ENCODE measurements around the gene KCNQ1. TPM values are rescaled to one million over a fixed set of nuclear protein-coding genes. Genes with fewer than 3 reads are reported as not detected.

Gene KCNQ1
- total and polyA plus RNA-seq, 9 of the 15 experiments (the other 6 are each of a cell fraction or from before 2014, with no cell fraction given): 0.44 TPM; not detected in 8

DNA sequence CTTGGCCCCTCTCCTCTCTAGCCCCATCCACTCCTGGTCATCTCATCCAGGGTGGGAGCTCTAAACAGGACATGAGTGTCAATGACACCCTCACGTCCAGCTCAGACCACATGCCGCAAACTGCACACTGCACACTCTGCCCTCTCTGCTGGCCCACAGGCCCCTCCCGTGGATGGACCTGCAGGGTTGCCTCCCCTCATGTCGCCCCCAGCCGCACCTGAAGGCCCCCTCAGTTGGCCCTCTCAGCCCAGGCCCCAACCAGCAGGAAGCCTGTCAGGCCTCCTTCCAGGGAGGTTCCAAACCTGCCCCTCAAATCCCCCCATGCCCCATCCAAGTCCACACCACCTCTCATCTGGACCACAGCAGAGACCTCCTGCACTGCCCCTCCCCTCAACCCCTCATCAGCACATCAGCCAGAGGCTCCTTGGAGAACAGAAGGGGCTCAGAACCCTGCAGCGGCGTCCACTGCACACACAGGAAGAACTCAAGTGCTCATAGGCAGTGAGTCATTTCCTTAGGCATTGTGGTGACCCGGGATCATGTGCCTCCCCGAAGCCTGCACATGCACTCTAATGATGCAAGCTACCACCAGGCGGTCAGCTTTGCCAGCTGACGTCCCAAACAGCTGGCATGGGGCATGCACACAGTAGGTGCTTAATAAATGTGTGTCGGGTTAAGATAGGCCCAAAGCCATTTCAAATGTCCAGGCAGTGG lies 453.7 kb downstream of the KCNQ1 start (continued):
- TF ChIP-seq MTA2 (IDR thresholded peaks at IDR 0.05; ENCODE audit: low read depth) (no peak), ZNF324 (CRISPR knock-in tag; IDR thresholded peaks at IDR 0.05) (no peak), ZFPM2 (CRISPR knock-in tag; IDR thresholded peaks at IDR 0.05) (no peak), HES1 (IDR thresholded peaks at IDR 0.05; ENCODE audit: low read depth) (no peak), ZNF583 (CRISPR knock-in tag; IDR thresholded peaks at IDR 0.05) (peak; percentile 74; the same call in 1 of the 2 replicates), RFX7 (CRISPR knock-in tag; IDR thresholded peaks at IDR 0.05) (no peak), ZNF445 (CRISPR knock-in tag; IDR thresholded peaks at IDR 0.05; ENCODE audit: low read depth) (no peak), CREB3 (tag; conservative IDR thresholded peaks at IDR 0.05; ENCODE audit: low read depth) (no peak), ZBTB1 (CRISPR knock-in tag; IDR thresholded peaks at IDR 0.05; ENCODE audit: borderline replicate concordance, low read depth) (peak; percentile 74), ZNF24 (IDR thresholded peaks at IDR 0.05) (0 out of 2 replicates have a peak, but pooled peaks have one; percentile 17), ZBTB33 (CRISPR knock-in tag; IDR thresholded peaks at IDR 0.05) (peak; percentile 68), RBM15 (IDR thresholded peaks at IDR 0.05; ENCODE audit: insufficient read depth, low read length) (no peak), SMARCA4 (IDR thresholded peaks at IDR 0.05) (peak; percentile 42; the same call in 1 of the 2 replicates), EZH2 (IDR thresholded peaks at IDR 0.05; ENCODE audit: borderline replicate concordance, low read depth, low read length) (no peak), FOXP4 (CRISPR knock-in tag; IDR thresholded peaks at IDR 0.05; ENCODE audit: borderline replicate concordance) (peak; percentile 50; the same call in 1 of the 2 replicates), ZNF699 (CRISPR knock-in tag; IDR thresholded peaks at IDR 0.05; ENCODE audit: insufficient replicate concordance) (no peak), MEF2A (IDR thresholded peaks at IDR 0.05; ENCODE audit: control insufficient read depth, low read depth, low read length) (no peak), NR3C1 (CRISPR knock-in tag; IDR thresholded peaks at IDR 0.05) (peak; percentile 88), ZNF830 (CRISPR knock-in tag; IDR thresholded peaks at IDR 0.05) (no peak)
- TF ChIP-seq, protein P1, sequence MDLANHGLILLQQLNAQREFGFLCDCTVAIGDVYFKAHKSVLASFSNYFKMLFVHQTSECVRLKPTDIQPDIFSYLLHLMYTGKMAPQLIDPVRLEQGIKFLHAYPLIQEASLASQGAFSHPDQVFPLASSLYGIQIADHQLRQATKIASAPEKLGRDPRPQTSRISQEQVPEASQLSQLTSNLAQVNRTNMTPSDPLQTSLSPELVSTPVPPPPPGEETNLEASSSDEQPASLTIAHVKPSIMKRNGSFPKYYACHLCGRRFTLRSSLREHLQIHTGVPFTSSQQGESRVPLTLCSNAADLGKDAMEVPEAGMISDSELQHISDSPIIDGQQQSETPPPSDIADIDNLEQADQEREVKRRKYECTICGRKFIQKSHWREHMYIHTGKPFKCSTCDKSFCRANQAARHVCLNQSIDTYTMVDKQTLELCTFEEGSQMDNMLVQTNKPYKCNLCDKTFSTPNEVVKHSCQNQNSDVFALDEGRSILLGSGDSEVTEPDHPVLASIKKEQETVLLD (IDR thresholded peaks at IDR 0.05): no peak
- TF ChIP-seq, protein P2, sequence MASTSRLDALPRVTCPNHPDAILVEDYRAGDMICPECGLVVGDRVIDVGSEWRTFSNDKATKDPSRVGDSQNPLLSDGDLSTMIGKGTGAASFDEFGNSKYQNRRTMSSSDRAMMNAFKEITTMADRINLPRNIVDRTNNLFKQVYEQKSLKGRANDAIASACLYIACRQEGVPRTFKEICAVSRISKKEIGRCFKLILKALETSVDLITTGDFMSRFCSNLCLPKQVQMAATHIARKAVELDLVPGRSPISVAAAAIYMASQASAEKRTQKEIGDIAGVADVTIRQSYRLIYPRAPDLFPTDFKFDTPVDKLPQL (IDR thresholded peaks at IDR 0.05; ENCODE audit: extremely low read depth, insufficient read length): no peak
